DMS 273 (cell line): Measurements from ENCODE around the gene ZNF507.

ENCODE experiments used
- DNase-seq: peaks from one replicate; lab custom pipeline; 2025; ENCODE audit not compliant: unreplicated experiment; lab: John Stamatoyannopoulos, UW

ZNF507 gene

DNA sequence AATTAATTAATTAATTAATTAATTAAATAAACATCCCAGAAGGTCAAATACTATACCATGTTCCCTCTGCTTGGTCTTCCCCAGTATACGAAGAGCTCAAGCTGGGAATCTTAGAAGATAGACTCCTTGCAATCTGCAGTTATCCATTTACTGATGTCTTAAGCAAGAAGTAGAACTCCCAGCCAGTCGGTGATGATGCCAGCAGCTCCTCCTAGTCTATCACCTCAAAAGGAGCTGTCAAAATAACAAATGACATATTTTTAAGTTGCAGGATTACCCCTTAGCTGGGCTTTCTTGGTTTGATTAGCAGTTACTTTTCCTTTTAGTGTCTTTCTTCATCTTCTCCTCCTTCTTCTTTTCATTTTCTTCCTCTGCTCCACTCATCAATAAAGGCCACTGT is 6.0 kb upstream of the ZNF507 start:
- DNase-seq: no peak

DNA sequence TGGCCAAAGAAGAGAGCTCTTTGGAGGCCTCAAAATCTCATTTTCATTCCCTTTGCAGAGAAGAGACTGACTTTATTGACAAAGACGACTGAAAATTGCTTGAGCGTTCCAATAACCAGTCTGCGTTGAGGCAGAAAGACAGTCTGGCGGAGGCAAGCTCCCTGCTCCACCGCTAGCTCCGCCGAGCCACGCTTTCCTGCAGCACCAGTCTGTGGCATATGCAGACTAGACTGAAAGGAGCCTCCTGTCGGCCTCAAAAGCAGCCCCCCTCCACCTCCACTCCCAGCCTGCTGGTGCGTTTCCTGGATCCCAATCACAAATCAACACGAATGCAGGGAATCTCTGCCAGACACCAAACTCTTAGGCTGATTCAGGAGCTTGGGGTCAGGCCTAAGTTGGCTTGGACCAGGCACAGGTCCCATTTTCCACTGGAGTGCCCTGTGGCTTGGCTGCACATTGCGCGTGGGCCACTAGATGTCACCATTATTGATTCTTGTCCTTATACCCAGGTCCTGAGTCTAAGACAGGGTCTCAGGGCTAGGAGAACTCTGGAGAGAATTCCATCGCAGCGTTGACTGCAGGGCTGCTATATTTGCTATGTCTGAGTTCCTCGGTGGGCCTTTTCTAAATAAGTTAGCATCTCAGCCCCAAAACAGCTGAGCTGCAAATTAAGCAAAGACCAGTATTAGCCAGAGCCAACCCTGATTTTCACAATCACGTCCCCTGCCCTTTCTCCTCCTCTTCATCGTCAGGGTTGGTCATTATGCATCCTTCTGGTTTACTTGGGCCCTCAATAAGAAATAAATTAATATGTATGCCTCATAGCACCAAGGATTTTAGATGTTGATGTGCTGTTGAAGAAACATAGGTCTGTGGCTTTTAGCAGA is 5.2 kb upstream of the ZNF507 start:
- peak; percentile 61 for DNase-seq

DNA sequence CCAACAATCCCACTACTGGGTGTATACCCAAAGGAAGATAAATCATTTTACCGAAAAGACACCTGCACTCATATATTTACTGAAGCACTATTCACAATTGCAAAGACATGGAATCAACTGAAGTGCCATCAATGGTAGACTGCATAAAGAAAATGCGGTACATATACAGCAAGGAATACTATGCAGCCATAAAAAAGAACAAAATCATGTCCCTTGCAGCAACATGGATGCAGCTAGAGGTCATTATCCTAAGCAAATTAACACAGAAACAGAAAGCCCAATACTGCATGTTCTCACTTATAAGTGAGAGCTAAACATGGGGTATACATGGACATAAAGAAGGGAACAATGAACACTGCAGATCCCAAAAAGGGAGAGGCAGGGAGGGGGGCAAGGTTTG is 2.7 kb upstream of the ZNF507 start:
- DNase-seq: no peak

DNA sequence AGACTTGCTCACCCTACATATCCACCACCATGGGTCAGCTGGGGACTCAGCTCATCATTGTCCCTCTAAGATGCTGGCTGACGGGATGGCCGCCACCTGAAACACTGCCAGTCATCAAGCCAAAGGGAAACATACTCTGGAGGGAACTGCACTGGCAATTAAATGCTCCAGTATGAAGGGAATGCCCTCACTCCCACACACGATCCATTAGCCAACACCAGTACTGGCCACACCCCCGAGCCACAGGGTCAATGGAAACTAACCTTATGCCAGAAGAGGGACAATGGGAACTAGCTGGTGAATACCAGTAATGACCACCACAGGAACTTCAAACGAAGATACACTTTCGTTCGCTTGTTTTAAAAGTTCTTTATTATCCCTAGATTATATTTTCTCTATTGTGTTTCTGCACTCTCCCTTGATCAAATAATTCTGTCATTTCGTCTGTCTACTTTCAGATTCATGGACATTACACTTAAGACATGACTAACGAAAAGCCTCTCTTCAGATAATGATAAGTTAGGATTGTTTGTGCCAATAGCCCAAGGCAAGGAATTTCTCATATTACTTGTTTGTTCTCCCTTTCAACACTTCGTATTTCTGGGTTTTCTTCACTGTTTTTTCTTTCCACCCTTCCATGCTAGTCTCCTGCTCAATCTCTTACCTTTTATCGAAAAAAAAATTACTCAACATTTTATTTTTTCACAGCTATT is 1.7 kb upstream of the ZNF507 start:
- no peak for DNase-seq

DNA sequence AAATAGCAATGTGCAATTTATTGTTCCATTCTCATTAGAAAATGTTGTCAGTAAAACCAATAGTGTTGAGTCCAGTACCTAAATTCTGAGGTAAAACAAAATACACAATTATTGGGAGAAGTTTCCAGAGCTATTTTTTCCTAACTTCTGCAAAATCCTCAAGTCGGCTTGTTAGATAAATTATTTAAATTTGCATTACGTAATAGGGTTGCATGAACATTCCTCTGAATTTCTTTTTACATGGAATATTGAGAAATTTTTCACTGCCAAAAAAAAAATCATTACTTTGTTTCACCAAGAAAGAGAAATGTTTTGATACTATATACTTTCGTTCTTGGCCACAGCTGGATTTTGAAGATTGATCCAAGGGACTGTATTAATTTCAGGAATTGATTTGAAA is 1.5 kb downstream of the ZNF507 start:
- DNase-seq: no peak

DNA sequence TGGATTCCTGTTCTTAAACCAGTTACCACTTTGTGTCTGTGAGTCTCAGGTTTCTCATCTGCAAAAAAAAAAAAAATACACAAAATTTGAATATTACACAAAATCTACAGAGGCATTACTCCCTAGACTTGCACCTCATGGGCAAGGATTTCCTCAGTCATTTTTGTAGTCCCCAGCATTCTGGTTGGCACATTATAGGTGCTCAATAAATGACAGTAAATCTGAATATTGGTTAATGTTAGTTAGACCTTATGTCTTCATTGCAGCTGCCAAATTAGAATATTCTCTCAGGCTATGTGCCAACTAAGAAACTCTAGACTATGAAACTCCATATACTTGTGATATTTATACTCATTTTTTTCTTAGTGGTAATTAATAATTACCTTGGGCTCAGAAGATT is 2.2 kb downstream of the ZNF507 start:
- no peak for DNase-seq

DNA sequence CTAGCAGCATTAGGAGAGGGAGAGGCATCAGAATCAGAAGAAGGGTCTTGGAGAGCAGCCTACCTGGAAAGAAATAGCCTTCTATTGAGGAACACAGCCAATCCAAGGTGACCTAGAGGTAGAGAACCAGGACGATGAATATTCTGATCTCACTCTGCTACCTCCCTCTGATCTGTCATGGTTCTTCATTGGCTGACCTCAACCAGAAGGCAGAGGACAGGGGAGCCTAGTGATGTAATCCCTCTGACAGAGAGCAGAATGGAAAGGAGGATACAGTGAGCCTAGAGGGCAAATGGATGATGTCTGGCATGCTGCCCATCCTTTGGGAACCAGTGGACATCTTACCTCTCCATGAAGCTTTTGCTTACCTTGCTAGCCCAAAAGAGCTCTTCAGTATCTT is 3.6 kb downstream of the ZNF507 start:
- no peak for DNase-seq

DNA sequence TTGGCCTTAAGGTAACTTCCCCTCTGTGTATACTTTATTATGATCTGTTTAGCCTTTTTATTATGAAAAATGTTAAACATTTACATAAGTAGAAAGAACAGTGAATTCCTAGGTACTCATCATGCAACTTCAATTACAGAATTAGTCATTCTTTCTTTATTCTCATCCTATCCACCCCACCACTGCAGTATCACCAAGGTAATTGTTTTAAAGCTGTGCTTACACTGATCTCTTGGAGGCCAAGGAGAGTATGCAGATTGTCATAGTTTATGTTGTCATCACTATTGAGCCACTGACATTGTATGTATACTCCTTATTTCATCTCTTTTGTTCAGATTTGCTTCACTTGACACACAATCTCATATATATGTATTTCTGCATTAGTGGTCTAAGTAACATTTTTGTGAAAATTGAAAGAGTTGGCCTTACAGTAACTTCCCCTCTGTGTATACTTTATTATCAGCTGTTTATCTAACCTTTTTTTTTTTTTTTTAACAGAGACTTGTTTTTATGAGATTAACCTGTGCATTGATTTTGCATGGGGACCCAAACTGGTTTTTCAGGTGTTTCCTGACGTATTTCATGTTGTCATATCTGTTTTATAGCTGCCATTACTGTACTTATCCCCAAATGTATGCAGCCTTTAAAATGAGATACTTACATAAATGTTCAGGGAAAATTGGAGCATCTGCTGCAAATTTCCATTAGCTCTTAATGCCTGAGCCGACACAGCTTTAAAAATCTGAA is 4.5 kb downstream of the ZNF507 start:
- DNase-seq: no peak

DNA sequence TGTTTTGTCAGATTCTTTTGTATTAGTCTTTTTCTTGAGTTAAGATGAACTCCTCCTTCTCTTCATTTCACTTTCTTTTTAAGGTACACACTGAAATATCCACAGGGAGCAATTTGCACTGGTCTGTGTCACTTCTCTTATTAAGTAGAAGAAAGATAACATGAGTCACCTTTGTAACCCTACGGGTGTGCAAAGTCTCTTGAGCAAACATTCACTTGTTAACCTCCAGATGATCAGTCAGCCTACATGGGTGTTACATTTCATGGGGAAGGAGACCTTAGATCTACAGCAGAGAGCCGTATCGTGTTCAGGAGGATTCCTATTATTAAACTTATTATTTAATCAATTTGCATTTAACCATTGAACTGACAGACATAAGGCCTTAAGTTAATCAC is 5.1 kb downstream of the ZNF507 start:
- DNase-seq: no peak

DNA sequence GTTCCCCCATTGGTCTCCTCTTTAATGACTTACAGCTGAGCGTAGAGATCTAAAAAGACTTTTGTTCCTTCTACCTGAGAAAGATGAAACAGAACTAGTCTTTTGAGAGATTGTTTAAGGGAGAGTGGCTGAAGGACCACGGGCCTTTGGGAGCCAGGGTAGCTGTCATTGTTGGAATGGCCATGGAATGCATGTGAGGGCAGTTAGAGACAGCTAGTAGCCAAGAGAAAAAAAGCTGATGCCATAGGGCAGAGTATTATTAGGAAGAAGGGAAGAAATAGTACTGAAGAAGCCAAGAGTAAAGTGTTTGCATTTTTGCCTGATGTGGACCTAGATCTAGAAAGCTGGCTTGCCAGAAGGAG is 5.6 kb downstream of the ZNF507 start:
- DNase-seq: no peak

DNA sequence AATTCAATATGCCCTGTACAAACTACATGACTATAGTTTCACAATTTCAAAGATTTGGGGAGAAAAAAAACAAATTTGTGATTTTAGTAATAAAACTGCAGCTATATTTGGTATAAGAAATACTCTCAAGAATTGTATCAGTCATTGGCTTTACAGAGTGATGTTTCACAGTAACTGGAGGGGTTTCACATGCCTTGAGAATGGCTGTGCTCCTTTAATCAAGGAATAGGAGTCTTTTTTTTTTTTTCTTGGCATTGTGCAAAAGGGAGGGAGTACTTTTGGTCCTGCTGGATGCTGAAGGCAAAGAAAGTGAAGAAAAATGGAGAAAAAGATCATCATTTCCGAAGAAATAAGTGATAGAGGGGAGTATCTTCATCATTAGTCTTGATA is 6.8 kb downstream of the ZNF507 start:
- DNase-seq: no peak

DNA sequence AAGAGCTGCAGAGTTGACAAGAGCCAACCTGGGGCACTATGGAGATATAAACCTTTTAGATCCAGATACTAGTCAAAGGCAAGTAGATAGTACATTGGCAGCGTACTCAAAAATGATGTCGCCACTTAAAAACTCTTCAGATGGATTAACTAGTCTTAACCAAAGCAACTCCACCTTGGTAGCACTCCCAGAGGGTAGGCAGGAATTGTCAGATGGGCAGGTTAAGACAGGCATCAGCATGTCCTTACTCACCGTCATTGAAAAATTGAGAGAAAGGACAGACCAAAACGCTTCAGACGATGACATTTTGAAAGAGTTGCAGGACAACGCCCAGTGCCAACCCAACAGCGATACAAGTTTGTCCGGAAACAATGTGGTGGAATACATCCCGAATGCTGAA is 8.9 kb downstream of the ZNF507 start:
- no peak for DNase-seq

DNA sequence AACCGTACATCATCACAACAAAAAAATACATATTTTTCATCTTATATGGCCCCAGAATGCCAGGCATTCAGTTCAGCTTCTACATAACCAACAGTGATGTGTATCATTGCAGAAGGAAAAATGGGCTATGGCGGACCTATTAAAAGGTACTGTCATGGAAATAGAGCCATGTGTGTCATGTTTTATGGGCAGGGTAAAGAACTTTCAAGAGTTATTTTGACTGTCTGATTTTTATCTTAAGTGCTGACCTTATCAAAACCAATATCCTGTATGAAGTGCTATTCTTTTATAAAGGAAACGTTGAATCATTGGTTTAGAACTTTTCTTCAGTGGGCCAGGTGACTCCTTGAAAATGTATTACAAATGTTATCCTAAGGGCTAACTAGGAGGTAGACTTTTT is 9.9 kb downstream of the ZNF507 start:
- no peak for DNase-seq

DNA sequence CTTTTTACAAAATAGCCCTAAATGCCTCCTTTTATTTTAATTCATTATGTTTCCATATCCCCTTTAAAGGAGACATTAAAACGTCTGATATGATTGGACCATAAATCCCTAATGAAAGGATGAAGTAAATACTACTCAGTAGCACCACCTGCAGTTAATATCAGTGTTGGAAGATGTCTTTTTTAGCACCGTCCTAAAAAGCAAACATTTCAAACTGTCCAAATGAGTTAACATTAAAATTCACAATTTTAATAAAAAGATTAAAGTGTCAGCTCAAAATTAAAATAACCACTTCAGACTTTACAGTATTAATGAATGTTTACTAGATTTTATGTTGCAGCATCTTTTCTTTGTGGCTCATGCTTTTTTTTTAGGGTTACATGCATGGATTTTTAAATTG is 12.3 kb downstream of the ZNF507 start:
- peak; percentile 12 for DNase-seq

DNA sequence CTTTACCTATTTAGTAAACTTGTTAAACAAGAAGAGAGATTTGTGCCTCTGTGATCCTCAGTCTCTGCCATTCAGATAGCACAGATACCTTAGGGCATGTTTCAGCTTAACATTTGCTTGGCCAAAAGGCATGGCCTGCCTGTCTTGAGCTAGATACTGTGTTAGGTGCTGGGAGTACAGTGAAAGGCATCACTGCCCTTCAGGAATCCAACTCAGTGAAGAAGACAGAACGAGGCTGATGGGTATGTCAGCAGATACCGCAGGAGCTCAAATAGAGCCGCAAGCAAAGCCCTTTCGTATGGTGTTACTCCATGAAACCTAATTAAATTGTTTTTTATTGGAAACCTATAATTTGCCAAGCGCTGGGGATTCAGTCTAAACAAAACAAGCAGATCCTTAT is 12.9 kb downstream of the ZNF507 start:
- no peak for DNase-seq

DNA sequence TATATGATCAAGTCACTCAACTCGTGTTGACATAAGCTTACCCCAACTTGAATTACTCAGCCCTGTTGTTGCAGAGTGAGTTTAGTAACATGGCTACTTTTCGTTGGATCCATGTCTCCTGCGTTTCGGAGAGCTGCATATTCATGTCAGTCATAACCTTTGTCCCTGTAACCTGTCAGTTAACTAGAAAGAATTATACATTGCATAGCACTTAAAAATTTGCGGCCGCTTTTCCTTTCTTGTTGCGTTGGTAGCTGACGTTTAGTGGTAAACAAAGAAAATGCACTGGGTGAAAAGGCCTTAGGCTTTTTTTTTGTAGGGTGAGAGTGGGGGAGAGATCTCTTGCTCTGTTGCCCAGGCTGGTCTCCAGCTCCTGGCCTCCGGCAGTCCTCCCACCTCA is 14.2 kb downstream of the ZNF507 start:
- DNase-seq: no peak

DNA sequence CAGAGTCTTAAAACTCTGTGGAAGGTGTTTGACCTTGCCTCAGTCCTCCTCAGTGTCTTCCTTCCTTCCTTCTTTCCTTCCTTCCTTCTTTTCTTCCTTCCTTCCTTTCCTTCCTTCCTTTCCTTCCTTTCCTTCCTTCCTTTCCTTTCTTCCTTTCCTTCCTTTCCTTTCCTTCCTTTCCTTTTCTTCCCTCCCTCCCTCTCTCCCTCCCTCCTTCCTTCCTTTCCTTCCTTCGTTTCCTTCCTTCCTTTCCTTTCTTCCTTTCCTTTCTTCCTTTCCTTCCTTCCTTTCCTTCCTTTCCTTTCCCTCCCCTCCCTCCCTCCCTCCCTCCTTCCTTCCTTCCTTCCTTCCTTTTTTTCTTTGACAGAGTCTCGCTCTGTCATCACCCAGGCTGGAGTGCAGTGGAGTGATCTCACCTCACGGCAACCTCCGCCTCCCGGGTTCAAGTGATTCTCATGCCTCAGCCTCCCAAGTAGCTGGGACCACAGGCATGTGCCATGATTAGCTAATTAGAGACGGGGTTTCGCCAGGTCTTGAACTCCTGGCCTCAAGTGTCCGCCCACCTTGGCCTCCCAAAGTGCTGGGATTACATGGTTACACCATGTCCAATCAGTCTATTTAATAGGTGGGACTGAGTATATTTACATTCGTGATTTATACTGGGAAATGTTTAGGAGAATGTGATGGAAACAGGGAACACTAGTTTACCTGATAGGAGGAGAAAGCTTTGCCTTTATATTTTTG is 16.3 kb downstream of the ZNF507 start:
- no peak for DNase-seq

DNA sequence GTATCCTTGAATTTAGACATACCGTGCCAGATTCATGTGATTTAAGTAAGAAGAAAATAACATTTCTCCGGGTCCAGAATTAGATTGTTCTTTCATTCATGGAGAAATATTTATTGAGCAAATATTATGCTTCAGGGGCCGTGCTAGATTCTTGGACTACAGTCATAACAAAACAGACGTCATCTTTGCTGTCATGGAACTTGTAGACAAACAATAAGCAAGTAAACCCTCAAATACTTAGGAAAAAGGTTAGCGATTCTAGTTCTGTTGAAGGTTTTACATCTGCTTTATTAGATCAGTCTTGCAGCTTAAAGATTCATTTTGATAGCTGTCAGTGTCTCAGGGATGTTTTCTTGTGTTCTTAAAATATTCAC is 16.9 kb downstream of the ZNF507 start:
- DNase-seq: no peak

DNA sequence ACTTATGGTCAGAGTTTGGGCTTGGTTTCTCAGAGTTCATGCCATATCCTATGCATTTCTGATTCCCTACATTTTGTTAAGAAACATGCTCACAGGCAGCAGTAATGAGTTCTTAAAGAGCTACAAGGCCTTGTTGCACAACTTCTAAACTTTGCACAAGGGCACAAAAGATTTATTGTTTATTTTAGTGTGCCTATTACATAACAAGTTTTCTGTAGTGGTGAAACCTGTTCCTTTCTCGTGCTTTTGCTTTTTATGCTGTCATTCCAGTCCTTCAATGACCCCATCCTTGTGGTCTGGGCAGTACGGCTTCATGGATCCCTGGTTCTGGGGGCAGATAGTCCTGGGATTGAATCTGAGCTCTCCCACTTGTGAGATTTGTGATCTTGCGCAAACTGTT is 17.8 kb downstream of the ZNF507 start:
- DNase-seq: no peak

DNA sequence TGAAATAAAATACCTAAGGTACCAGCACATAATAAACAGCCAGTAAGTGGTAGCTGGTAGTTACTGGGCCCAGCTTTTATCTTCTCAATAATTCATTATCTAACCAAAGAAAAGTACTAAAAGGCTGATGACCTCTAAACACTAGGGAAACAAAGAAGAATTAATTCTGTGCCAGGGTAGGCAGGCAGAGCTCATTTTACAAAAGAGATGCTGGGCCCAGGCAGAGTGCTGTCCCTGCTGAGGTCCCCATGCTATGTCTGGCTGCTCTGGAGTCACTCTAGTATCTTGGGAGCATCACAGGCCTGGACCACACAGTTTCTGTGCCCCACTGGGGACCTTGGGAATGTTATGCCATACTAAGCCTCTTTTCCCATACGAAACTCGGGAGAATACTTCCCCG is 18.2 kb downstream of the ZNF507 start:
- DNase-seq: no peak

DNA sequence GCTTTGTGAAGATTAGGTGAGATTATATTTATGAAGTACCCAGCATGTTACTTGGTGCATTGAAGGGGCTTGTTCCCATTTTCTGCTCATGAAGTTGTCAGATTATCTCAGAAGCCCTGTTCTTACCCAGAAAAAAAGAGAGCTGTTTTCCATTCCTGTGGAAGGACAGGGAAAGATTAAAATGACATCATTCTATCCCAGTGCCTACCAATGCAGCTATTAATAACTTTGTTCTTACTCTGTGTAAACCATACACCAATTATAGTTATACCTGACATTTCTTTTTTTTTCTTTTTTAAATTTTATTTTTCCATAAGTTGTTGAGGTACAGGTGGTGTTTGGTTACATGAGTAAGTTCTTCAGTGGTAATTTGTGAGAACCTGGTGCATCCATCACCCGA is 18.6 kb downstream of the ZNF507 start:
- no peak for DNase-seq
